ES-I3 (cell line): ENCODE data around the gene PGM1.

Experiments
- H3K36me3 ChIP-seq: 2 replicates; pipeline ENCODE4 v1.6.1; 2013; ENCODE audit warnings: mild to moderate bottlenecking, low read length, control low read depth, moderate library complexity; ENCODE audit not compliant: insufficient read depth
- H3K4me1 ChIP-seq: 2 replicates; pipeline ENCODE4 v1.6.1; 2013; ENCODE audit warnings: mild to moderate bottlenecking, control low read depth, low read length; ENCODE audit not compliant: insufficient read depth
- H3K9ac ChIP-seq: 2 replicates; pipeline ENCODE4 v1.6.1; 2013; ENCODE audit warnings: low read depth, mild to moderate bottlenecking, low read length, moderate library complexity
- H3K9me3 ChIP-seq: 2 replicates; pipeline ENCODE4 v1.6.1; 2013; ENCODE audit warnings: mild to moderate bottlenecking, low read length, moderate library complexity; ENCODE audit not compliant: control insufficient read depth, insufficient read depth

PGM1 gene

GRCh38 chr1:63693944-63694571, 100.8 kb downstream of the PGM1 start:
- Histone ChIP-seq H3K4me1 (no peaks in the 10 kb centered on the region), H3K9ac (no peak overlapping the region), H3K9me3 (no peaks in the 10 kb centered on the region), H3K36me3 (no peaks in the 10 kb centered on the region)

- Histone ChIP-seq H3K4me1 (peaks cover under 1% of the 10 kb centered on the region; the same call in 1 of the 2 replicates), H3K9me3 (no peaks in the 10 kb centered on the region), H3K36me3 (no peaks in the 10 kb centered on the region; the same call in 1 of the 2 replicates), H3K9ac (no peak overlapping the region)
Observed at GRCh38 chr1:63698001-63698838, 105.0 kb downstream of the PGM1 start.

GRCh38 chr1:63701187-63701586, 108.0 kb downstream of the PGM1 start:
- no peak overlapping the region for H3K9ac ChIP-seq
- H3K9me3 ChIP-seq, result no peaks in the 10 kb centered on the region
- H3K36me3 ChIP-seq, result no peaks in the 10 kb centered on the region; the same call in 1 of the 2 replicates
- H3K4me1 ChIP-seq, result peaks cover 12% of the 10 kb centered on the region

- Histone ChIP-seq H3K9me3 (no peaks in the 10 kb centered on the region), H3K4me1 (peaks cover 12% of the 10 kb centered on the region), H3K9ac (no peak overlapping the region), H3K36me3 (no peaks in the 10 kb centered on the region; the same call in 1 of the 2 replicates)
Observed at GRCh38 chr1:63703701-63704107, 110.5 kb downstream of the PGM1 start.

GRCh38 chr1:63704443-63704842, 111.2 kb downstream of the PGM1 start:
- no peaks in the 10 kb centered on the region for H3K9me3 ChIP-seq
- H3K36me3 ChIP-seq, result no peaks in the 10 kb centered on the region; the same call in 1 of the 2 replicates
- H3K9ac ChIP-seq, result no peak overlapping the region
- H3K4me1 ChIP-seq, result peaks cover 12% of the 10 kb centered on the region

- Histone ChIP-seq H3K9ac (no peak overlapping the region), H3K4me1 (peaks cover 12% of the 10 kb centered on the region), H3K9me3 (no peaks in the 10 kb centered on the region)
Observed at GRCh38 chr1:63705078-63705477, 111.9 kb downstream of the PGM1 start.

GRCh38 chr1:63709267-63709828, 116.1 kb downstream of the PGM1 start:
- Histone ChIP-seq H3K4me1 (peaks cover 3% of the 10 kb centered on the region), H3K9me3 (no peaks in the 10 kb centered on the region), H3K36me3 (no peaks in the 10 kb centered on the region), H3K9ac (no peak overlapping the region)

More at GRCh38 chr1:63705078-63705477, 111.9 kb downstream of the PGM1 start:
- H3K36me3 ChIP-seq, result no peaks in the 10 kb centered on the region; the same call in 1 of the 2 replicates
